IPS-NIHi11 (cell line): ENCODE measurements around the gene SMAGP.
"Not testable (repeated sequence)": the region's sequence is repeated elsewhere in the genome, so short reads cannot be mapped to it uniquely, and the experiment has no call there.

ENCODE experiments used
- DNase-seq: peaks from one replicate; pipeline ENCODE4 v3.0.0; 2012; ENCODE audit warnings: mixed read lengths, low spot score

Gene SMAGP, protein sequence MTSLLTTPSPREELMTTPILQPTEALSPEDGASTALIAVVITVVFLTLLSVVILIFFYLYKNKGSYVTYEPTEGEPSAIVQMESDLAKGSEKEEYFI

DNA sequence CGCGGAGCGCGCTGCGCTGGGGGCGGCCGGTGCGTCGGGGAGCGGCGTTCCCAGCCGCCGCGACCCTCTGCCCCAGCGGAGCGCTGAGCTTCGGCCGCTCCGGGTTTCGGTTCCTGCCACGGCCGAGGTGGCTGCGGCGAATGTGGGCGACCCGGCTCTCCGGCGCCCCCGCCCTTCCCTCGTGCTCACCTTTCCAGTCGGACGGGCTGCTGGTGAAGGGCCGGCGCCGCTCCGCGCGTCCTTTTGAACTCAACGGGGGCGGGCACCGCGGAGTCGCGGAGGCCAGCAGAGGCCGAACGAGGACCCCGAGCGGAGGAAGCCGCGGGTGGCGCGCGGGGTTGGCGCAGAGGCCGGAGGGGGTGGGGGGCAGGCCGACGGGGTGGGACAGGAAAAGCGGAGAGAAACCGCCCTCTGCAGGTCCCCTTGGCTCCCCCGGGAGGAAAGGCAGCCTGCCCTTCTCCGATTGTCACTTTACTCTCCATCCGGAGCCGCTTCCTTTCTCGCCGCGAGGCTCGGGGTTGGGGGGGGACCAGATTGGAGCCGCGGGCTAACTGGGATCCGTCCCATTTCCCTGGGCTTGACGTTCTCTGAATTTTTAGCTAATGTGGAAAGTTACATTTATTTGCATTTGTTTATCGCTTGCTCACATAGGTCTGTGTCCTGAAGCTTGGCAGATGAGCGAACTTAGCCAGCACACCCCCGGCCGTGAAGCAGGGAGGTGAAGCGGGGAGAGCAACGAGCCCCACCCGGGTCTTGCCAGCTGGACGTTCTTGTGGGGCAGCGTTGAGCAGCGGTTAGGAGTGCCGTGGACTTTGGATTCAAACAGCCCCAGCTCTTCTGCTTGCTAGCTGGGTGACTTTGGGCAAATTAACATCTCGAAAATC lies at the start of gene SMAGP:
SMAGP (minus strand) TSS at position 349 of the 884 bp plus-strand sequence. CDS start 1,137 bp downstream, outside the sequence.
- DNase-seq, result peak; percentile 89

DNA sequence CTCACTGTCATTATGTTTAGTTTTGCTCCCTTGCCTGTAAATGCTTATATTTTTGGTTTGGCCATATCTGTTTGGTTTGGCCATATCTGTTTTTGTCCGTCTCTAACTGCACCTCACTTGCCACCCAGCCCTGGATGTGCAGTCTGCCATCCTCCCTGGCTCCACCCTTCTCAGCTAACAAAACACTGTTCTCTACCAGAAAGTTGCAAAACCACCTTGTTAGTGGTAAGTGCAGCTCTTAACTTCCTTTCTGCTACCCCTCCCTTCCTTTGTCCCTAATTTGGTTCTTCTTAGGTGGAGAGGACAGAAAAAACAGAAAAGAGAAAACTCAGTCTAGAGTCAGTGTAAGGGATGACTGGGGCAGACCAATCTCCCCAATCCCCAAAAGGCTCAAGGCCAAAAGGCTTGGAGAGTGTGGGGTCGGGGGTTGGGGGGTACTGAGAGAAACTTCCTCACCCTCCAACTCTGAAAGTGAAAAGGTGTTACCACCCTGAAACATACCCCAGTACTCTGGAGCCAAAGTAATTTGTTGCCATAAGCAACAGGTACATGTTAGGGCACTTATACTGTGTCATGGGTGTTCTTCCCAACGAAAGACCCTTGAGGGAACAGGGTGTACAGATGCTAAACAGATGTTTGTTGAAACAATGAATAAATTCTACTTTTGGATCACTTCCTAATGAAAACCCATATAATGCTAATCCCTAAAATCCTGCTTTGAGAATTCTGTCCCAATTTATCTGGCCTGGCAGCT lies 48.8 kb upstream of the SMAGP start:
- no peak for DNase-seq

DNA sequence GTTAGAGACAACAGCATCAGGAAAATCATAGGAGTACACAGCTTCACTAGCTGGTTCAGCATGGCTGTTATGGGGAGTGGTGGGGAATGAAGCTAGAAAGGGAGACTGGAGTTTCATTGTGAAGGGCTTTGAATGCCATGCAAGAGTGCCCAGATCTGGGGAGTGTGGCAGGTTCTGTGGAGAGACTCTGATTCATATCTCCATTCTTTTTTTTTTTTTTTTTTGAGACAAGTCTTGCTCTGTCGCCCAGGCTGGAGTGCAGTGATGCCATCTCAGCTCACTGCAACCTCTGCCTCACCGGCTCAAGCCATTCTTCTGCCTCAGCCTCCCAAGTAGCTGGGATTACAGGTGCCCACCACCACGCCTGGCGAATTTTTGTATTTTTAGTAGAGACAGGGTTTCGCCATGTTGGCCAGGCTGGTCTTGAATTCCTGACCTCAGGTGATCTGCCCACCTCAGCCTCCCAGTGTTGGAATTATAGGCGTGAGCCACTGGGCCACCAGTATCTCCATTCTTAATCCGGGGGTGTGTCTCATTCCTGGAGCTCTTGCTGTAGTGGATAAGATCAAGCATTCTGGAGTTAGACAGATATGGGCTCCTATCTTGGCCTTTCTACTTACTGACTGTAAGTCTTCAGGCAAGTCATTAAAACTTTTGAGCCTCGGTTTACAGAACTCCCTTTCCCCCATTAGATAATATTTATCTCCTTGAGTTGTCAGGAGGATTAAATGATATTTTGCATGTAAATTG lies 48.0 kb upstream of the SMAGP start:
- not testable (repeated sequence) for DNase-seq

DNA sequence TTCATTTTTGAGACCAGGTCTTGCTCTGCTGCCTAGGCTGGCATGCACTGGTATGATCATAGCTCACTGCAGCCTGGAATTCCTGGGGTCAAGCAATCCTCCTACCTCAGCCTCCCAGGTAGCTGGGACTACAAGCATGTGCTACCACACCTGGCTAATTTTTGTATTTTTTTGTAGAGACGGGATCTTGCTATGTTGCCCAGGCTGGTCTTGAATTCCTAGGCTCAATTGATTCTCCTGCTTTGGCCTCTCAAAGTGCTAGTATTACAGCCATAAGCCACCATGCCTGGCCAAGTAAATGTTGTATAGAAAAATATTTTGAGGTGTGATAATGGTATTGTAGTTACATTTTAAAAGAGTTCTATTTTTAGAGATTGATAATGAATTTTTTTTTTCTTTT lies 41.2 kb upstream of the SMAGP start:
- DNase-seq, result no peak

DNA sequence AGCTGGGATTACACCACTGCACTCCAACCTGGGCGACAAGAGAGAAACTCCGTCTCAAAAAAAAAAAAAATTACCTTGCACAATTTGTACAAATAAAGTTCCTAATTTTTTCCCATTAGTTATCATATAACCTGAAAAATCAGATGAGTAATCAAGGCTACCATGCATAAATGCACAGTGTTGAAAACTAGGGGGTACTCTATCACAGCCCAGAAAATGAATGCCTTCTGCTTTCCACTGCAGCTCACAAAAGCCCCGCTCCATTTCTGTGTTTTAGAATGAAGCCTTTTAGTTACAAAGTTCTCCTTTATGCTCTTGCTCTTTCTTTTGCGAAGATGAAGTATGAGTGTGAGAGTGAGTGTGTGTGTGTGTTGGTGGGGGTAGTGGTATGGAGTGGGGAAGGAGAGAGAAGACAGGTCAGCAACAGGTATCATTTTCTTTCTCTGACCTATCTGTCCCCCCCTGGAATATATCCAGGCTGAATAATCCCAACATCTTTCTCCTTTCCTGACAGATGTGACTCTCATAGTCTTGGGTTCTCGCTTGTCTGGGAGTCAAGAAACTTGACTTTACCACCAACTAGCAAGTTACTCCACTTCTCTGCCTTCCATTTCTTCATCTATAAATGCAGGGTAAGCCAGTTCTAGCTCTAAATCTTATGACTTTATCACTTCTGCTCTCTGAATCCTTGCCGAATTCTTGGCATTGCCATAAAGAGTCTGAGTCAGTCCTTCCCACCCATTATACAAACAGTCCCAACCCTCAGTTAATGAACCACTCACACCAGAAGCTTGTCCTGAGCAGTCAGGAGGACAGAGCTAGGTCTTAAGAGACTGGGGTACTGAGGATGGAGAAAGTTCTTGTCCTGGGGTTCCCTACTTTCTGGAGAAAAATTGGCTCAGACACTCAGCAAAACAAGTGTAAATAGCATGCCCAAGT lies 37.7 kb upstream of the SMAGP start:
- no peak for DNase-seq

DNA sequence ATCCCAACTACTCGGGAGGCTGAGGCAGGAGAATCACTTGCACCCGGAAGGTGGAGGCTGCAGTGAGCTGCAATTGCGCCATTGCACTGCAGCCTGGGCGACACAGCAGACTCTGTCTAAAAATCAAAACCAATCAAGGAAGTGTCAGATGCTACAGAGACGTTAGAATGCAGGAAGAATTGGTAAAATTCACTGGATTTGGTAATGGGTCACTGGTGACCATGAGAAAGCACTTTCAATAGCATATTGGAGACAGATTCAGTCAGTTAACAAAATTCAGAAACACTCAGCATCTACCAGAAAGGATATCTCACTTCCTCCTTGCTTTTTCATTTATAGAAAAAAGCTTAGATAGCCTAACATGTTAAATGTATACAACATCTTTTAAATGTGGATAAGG lies 36.3 kb upstream of the SMAGP start:
- no peak for DNase-seq

DNA sequence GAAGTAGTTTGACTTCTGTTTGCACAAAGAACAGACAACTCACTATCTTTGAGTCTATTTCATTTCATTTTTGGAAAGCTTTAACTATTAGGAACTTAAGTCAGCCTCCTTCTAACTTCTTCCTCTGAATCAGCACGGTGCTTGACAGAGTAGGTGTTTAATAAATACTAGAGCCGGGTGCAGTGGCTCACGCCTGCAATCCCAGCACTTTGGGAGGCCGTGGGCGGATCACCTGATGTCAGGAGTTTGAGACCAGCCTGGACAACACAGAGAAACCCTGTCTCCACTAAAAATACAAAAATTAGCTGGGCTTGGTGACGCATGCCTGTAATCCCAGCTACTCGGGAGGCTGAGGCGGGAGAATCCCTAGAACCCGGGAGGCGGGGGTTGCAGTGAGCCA lies 30.6 kb upstream of the SMAGP start:
- DNase-seq, result not testable (repeated sequence)

DNA sequence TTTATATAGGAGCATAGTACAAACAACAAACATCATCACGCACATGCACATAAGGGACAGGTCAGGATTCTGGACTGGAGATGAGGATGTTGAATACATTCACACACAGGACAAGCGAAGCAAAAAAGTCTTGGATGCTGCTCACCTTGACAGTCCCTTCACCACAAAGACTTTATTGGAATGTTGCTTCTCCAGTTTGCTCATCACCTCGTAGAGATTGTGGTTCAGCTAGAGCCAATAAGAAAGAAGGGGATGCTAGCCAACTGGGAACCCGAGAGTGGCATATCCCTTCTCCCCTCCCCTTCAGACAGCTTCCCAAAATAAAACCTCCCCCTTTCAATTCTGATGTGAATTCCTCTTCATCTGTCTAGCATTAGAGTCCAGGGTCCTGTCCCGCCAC lies 25.4 kb upstream of the SMAGP start:
- no peak for DNase-seq

DNA sequence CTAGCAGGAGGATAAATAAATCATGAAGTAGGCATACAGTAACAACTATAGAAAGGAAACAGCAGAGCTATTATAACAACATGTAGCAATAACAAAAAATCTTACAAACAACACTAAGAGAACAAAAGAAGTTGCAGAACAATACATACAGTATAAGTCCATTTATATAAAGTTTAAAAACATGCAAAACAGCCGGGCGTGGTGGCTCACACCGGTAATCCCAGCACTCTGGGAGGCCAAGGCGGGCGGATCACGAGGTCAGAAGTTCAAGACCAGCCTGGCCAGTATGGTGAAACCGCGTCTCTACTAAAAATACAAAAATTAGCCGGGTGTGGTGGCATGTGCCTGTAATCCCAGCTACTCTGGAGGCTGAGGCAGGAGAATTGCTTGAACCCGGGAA lies 23.9 kb upstream of the SMAGP start:
- DNase-seq, result not testable (repeated sequence)

DNA sequence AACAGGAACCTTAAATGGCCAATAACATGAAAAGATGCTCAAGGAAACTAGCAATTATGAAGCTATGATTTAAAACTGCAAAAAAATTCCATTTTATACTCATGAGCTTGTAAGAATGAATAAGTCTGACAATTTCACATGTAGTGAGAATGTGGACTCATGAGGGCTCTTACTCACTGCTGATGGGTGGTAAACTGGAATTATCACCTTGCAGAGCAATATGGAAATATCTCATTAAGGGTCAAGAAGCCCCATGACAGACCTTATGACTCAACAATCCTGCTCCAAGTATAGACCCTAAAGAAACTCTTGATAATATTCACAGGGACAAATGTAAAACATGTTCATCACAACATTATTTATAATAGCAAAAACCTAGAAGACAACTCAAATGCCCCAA lies 23.5 kb upstream of the SMAGP start:
- DNase-seq, result no peak

DNA sequence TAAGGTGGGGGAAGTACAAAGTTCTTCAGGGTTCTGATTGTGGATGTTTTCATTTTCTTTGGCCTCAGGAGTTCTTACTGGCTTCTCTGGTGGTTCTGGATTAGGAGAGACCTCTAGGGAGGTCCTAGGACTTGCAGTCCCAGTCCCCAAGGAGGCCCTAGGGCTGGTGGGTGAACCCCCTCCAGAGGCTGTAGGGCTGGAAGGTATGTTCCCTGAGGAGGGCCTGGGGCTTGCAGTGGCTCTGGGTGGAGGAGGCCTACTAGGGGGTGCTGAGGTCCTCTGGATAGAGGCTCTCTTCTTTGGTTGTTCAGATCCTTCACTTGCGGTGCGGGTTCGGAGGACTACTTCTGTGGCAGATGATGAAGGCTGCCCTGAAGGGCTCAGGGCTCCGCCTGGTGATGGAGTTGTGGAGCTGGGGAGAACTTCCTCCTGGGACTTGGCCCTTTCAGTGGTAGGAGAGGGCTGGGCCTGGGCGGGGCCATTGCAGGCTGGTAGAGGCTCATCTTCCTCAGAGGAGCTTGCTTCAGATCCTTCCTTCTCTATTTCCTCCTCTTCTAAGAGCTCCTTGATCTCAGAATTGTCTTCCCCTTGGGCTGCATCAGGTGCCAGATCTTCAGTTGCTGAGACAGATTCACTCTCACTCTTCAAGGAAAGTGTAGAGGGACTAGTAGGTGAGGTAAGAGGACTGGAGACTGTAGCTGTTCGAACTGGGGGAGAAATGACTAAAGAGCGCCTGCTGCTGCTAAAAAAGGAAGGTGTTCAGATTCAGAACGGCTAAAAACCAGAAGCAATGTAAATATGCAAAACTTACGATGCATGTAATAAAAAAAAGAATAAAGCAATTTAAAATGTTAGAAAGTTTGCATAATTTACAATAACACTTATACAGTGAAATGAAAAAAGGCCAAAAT lies 21.6 kb upstream of the SMAGP start:
- DNase-seq, result not testable (repeated sequence)

DNA sequence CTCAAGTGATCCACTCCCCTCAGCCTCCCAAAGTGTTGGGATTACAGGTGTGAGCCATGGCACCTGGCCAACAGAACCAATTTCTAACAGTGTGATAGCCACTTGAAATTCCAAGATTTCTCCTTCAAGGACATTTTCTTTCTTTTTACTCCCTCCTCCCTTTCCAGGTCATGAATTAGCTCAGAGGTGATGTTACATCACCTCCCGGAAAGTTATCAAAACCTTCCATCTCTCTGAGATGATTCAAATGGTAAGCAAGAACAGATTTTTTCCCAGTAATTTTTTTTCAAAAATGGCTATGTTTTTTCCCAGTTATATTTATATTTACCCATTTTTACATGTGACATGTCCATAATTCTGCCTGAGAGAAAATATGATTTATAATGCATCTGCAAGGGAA lies 15.6 kb upstream of the SMAGP start:
- DNase-seq, result no peak

DNA sequence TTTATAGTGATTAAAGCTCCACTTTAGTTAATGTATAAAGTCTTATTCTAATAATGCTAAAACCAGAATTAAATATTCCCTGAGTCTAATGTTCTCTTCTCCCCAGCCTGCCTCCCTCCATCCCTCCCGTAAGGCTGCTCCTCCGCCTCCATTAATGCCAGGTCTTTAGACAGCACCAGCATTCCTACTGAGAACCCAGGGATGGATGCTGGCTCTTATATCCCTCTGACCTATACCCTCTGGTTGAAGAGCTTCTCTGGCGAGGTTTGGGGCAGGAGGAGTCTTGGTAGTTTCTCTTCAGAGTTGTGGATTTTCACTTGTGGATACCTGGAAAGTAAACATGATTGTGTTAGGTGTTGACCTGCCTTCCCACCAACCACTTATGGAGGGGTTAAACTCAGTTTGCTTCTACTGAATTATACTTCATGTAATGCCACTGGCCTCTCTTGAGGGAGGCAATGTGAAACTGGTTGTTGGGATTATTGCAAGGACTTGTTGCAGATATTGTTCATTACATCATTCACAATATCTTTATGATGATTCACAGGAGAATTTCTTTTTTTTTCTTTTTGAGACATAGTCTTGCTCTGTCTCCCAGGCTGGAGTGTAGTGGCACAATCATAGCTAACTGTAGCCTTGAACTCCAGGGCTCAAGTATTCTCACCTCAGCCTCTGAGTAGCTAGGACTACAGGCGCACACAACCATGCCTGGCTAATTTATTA lies 11.1 kb upstream of the SMAGP start:
- DNase-seq, result no peak

DNA sequence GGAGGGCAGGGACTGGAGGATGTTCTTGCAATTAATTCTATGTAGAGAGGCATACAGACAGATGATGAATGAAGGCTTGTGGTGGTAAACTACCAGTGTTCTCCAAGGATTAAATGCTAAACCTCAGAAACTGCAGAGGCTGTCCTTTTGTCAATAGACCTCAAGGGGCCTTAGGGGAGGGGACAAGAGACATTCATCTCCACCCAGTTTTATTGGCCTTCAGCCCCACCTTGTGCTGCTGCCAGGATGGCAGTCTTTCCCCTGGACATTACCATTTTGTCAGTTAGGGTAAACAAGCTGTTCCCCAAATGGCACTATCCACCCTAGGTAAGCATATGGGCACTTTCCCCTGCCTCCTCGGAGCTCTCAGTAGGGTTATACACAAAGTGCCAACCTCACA lies 4.9 kb upstream of the SMAGP start:
- DNase-seq, result no peak

DNA sequence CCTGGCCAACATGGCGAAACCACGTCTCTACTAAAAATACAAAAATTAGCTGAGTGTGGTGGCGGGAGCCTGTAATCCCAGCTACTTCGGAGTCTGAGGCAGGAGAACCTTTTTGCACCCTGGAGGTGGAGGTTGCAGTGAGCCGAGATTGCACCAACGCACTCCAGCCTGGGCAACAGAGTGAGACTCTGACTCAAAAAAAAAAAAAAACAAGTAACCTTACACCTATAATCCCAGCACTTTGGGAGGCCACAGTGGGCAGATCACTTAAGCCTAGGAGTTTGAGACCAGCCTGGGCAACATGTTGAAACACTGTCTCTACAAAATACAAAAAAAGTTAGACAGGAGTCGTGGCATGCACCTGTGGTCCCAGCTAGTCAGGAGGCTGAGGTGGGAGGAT lies 2.6 kb upstream of the SMAGP start:
- DNase-seq, result not testable (repeated sequence)

DNA sequence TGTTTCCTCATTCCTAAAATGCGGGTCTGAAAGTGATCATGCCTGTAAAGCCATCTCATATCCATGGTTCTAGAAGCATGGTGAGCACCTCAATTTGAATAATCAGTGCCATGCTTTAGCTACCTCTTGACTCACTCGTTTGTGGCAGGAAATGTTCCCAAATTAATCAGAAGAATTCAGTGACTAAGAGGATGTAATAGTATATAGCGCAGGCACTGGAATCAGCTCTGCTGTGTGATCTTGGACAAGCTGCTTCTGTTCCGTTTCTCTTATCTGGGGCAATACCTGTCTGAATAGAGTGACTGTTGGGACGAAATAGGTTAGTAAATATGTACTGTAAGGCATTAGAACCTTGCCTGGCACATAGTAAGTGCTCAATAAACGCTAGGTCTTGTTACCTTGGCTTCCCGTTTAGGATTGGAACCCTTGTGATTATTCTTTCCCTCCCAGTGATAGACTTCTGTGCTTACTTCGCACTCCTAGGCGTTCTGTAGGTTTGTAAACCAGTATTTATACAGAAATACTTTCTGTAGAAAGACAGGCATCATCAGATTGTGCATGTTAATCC lies 820 bp upstream of the SMAGP start:
- no peak for DNase-seq

DNA sequence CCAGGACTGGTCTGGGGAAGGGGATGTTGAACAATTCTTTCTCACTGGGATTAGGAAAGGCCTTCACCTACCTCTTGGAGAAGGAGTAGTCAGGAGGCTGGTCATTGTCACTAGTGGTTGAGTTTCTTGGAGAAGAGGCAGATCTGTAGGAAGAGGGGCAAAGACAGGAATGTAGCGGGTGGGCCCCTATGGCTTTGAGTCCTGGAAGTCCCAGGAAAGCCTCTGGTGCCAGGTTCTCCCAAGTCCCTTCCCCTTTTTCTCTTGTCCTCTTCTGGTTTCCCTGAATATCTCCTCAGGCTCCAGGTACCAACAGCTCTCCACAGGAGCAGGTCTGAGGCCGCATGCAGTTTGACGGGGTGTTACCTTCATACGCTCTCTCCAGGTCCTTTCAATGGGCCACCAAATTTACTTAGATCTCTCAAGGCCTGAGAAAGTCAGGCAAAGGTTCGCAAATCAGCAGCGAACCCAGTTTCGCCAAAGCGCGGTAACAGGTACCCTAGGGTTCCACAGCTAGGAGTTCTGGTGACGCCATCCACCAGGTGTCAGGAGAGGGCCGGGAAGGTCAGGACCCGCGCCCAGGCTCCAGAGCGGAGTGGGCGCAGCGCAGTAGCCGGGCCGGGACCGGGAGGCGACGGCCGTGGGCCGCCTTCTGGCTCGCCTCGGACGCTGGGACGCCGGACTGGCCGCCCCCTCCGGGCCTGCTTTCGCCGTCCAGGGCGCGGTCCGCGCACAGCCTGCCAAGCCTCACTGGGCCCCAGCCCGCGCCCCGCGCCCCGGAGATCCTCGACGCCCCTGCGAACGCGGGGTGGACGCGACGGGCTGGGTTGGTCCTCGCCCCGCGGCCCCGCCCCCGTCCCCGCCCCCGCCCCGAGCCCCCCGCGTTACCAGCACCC lies 795 bp downstream of the SMAGP start:
- peak; percentile 87 for DNase-seq

DNA sequence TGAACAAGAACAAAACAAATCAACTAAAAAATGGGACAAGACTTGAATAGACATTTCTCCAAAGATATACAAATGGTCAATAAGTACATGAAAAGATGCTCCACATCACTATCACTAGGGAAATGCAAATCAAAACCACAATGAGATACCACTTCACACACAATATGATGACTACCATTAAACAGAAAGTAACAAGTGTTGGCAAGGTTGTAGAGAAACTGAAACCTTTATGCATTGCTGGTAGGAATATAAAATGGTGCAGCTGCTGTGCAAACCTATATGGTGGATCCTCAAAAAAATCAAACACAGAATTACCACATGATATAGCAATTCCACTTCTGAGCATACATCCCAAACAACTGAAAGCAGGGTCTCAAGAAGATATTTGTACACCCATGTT lies 5.2 kb downstream of the SMAGP start:
- DNase-seq, result no peak
